Activated CD4-positive, alpha-beta T cell treated with anti-CD3 and anti-CD28 coated beads, Interleukin-2, Interleukin-4, amounts not matched to agents 100 ng/mL and 50 ng/mL, durations not matched to agents 16 hours and 8 hours (primary cell): Measurements from ENCODE around the gene EMX1.
A peak's percentile ranks its signal among the peaks of the same experiment; 100 is the strongest.

Experiments used
- DNase-seq: peaks from one replicate; pipeline ENCODE4 v3.0.0-alpha.2; 2020; ENCODE audit warnings: low spot score

Gene EMX1

GRCh38 chr2:72942881-72943418, 25.6 kb downstream of the EMX1 start:
- DNase-seq, result no peak

- DNase-seq, result no peak
Observed at GRCh38 chr2:72943540-72944395, 26.4 kb downstream of the EMX1 start.

GRCh38 chr2:72944804-72945449, 27.6 kb downstream of the EMX1 start:
- no peak for DNase-seq

- no peak for DNase-seq
Observed at GRCh38 chr2:72945450-72946019, 28.2 kb downstream of the EMX1 start.

- DNase-seq, result no peak
Observed at GRCh38 chr2:72946466-72946865, 29.1 kb downstream of the EMX1 start.

GRCh38 chr2:72947952-72948830, 30.9 kb downstream of the EMX1 start:
- no peak for DNase-seq

GRCh38 chr2:72949045-72949444, 31.7 kb downstream of the EMX1 start:
- DNase-seq, result no peak

- DNase-seq, result no peak
Observed at GRCh38 chr2:72949642-72950041, 32.3 kb downstream of the EMX1 start.

- DNase-seq, result no peak
Observed at GRCh38 chr2:72950558-72951255, 33.4 kb downstream of the EMX1 start.

- no peak for DNase-seq
Observed at GRCh38 chr2:72951303-72952095, 34.2 kb downstream of the EMX1 start.

- no peak for DNase-seq
Observed at GRCh38 chr2:72952110-72952823, 34.9 kb downstream of the EMX1 start.

GRCh38 chr2:72952961-72953360, 35.6 kb downstream of the EMX1 start:
- DNase-seq, result no peak

- no peak for DNase-seq
Observed at GRCh38 chr2:72953528-72953927, 36.2 kb downstream of the EMX1 start.

GRCh38 chr2:72953976-72954375, 36.7 kb downstream of the EMX1 start:
- peak; percentile 22 for DNase-seq

GRCh38 chr2:72954376-72955227, 37.3 kb downstream of the EMX1 start:
- DNase-seq, result no peak

- DNase-seq, result no peak
Observed at GRCh38 chr2:72955228-72956049, 38.1 kb downstream of the EMX1 start.

GRCh38 chr2:72956050-72956395, 38.7 kb downstream of the EMX1 start:
- DNase-seq, result no peak

- no peak for DNase-seq
Observed at GRCh38 chr2:72956936-72957335, 39.6 kb downstream of the EMX1 start.
